Naive thymus-derived CD4-positive, alpha-beta T cell (primary cell): ENCODE data around the gene LRRN2. TPM values are rescaled to one million over a fixed set of nuclear protein-coding genes. Genes with fewer than 3 reads are reported as not detected.
"Not testable (repeated sequence)": the region's sequence is repeated elsewhere in the genome, so short reads cannot be mapped to it uniquely, and the experiment has no call there.

Experiments
- ATAC-seq: fragments of 150-1000 bp; cut with Tn5 transposase; 2 replicates; pipeline ENCODE4 v1.10.0; 2021; ENCODE audit warnings: mild to moderate bottlenecking, moderate library complexity
- CTCF ChIA-PET: fragments of 350-600 bp; sonication (Branson Sonifier 250); formaldehyde crosslinking; loops from one replicate; lab custom pipeline; 2021; ENCODE audit warnings: antibody characterized with exemption; lab: Charles Lee
- POLR2A ChIA-PET: fragments of 350-600 bp; sonication (Branson Sonifier 250); formaldehyde crosslinking; loops from one replicate; lab custom pipeline; 2021; ENCODE audit warnings: antibody characterized with exemption, inconsistent platforms; lab: Charles Lee
- DNase-seq, 9 donors: peaks; one replicate each; pipeline versions ENCODE4 v3.0.0 to v3.0.0-alpha.2; 2020 to 2022; ENCODE audit warnings: mixed read lengths in 1 of 9
- H3K27ac ChIP-seq: one replicate; pipeline ENCODE4 v1.7.0; 2013; ENCODE audit warnings: mild to moderate bottlenecking, low read depth, low read length, moderate library complexity
- H3K27me3 ChIP-seq, 2 donors: one replicate each; pipeline ENCODE4 v1.7.0; 2013; ENCODE audit warnings: low read length in 2 of 2, mild to moderate bottlenecking in 2 of 2, moderate library complexity in 2 of 2; ENCODE audit not compliant: control insufficient read depth in 2 of 2, insufficient read depth in 2 of 2
- H3K36me3 ChIP-seq, 3 experiments: 1 replicate in 2 of 3; 2 replicates in 1 of 3; pipeline ENCODE4 v1.7.0; 2013; ENCODE audit warnings: low read length in 3 of 3, mild to moderate bottlenecking in 3 of 3, moderate library complexity in 1 of 3; ENCODE audit not compliant: insufficient read depth in 3 of 3, control insufficient read depth in 2 of 3
- H3K4me1 ChIP-seq, 2 donors: one replicate each; pipeline ENCODE4 v1.7.0; 2013; ENCODE audit warnings: low read length in 2 of 2, mild to moderate bottlenecking in 2 of 2, moderate library complexity in 1 of 2; ENCODE audit not compliant: control insufficient read depth in 2 of 2, insufficient read depth in 2 of 2
- H3K4me3 ChIP-seq: 2 replicates; pipeline ENCODE4 v1.7.0; 2013; ENCODE audit warnings: mild to moderate bottlenecking, low read length
- H3K9me3 ChIP-seq, 3 experiments: 1 replicate in 2 of 3; 2 replicates in 1 of 3; pipeline ENCODE4 v1.7.0; 2013; ENCODE audit warnings: low read length in 3 of 3; ENCODE audit not compliant: control insufficient read depth in 2 of 3
- H3K27ac Mint-ChIP-seq, 9 donors: one replicate each; pipeline ENCODE4 v1.8.0; 2020 to 2022; ENCODE audit warnings: mixed read lengths in 9 of 9, mild to moderate bottlenecking in 8 of 9, moderate library complexity in 5 of 9, inconsistent platforms in 2 of 9
- H3K27me3 Mint-ChIP-seq, 5 donors: one replicate each; pipeline ENCODE4 v1.8.0; 2021 to 2022; ENCODE audit warnings: mixed read lengths in 5 of 5, mild to moderate bottlenecking in 1 of 5
- H3K36me3 Mint-ChIP-seq, 5 donors: one replicate each; pipeline ENCODE4 v1.8.0; 2020 to 2022; ENCODE audit warnings: mixed read lengths in 5 of 5, mild to moderate bottlenecking in 3 of 5, inconsistent platforms in 1 of 5
- H3K4me1 Mint-ChIP-seq, 7 donors: one replicate each; pipeline ENCODE4 v1.8.0; 2020 to 2022; ENCODE audit warnings: mixed read lengths in 7 of 7, mild to moderate bottlenecking in 3 of 7, inconsistent platforms in 1 of 7
- H3K4me3 Mint-ChIP-seq, 10 donors: one replicate each; pipeline ENCODE4 v1.8.0; 2020 to 2022; ENCODE audit warnings: mild to moderate bottlenecking in 10 of 10, mixed read lengths in 10 of 10, moderate library complexity in 6 of 10, inconsistent platforms in 2 of 10
- H3K9me3 Mint-ChIP-seq, 11 donors: one replicate each; pipeline ENCODE4 v1.8.0; 2020 to 2022; ENCODE audit warnings: mixed read lengths in 11 of 11, mild to moderate bottlenecking in 4 of 11, inconsistent platforms in 1 of 11, moderate library complexity in 1 of 11
- intact Hi-C, 2 donors: fragments of 100-400 bp; cut with micrococcal nuclease; formaldehyde crosslinking; loops; one replicate each; pipeline ENCODE4 v1.15.1; 2023
- polyA plus RNA-seq, 2 donors: library from polyadenylated mRNA; unstranded; fragments of 300-500 nt; fragmentation: Illumina TruSeq; gene quantifications; one replicate each; pipeline ENCODE4 v1.2.3, GENCODE V29; 2021
- total RNA-seq, 6 experiments: library from RNA in 5 of 6; stranded (reverse) in 5 of 6; gene quantifications; 1 replicate in 5 of 6; 2 replicates in 1 of 6; pipeline ENCODE4 v1.2.3 and lab custom pipeline; 2021 to 2026

Gene LRRN2
- total and polyA plus RNA-seq, 7 experiments from 2014 or later, result 1.3 TPM; not detected in 6

GRCh38 chr1:204630132-204630905 is 55.2 kb downstream of the LRRN2 start:
- Mint-ChIP-seq H3K27ac (no peak overlapping the region), H3K36me3 (peaks cover 0 to 5% (median 0%) of the 10 kb centered on the region in 5 donors), H3K4me3 (no peak overlapping the region), H3K27me3 (peaks cover 11 to 27% (median 22%) of the 10 kb centered on the region in 5 donors), H3K4me1 (no peaks in the 10 kb centered on the region), H3K9me3 (peaks cover 0 to 7% (median 0%) of the 10 kb centered on the region in 11 donors)
- H3K4me3 ChIP-seq, result no peak overlapping the region
- no peaks in the 10 kb centered on the region for H3K9me3 ChIP-seq
- POLR2A ChIA-PET, result no interaction called here
- intact Hi-C loops, result no loop called here
- no peak overlapping the region for H3K27ac ChIP-seq
- H3K27me3 ChIP-seq, result no peaks in the 10 kb centered on the region
- CTCF ChIA-PET, result no interaction called here
- no peak for ATAC-seq
- no peaks in the 10 kb centered on the region for H3K36me3 ChIP-seq
- no peak for DNase-seq
- no peaks in the 10 kb centered on the region for H3K4me1 ChIP-seq

- H3K27ac Mint-ChIP-seq, intact Hi-C loops, H3K36me3 Mint-ChIP-seq, H3K27me3 ChIP-seq, DNase-seq, H3K4me3 Mint-ChIP-seq, H3K9me3 Mint-ChIP-seq, CTCF ChIA-PET, H3K4me3 ChIP-seq, H3K36me3 ChIP-seq, H3K27ac ChIP-seq, POLR2A ChIA-PET, H3K9me3 ChIP-seq, ATAC-seq, H3K4me1 Mint-ChIP-seq, H3K4me1 ChIP-seq: not testable (repeated sequence)
- H3K27me3 Mint-ChIP-seq, result peaks cover 11 to 27% (median 20%) of the 10 kb centered on the region in 5 donors
Measured at GRCh38 chr1:204629459-204629858, 56.1 kb downstream of the LRRN2 start.

GRCh38 chr1:204628868-204629267 is 56.7 kb downstream of the LRRN2 start:
- Mint-ChIP-seq H3K4me3 (no peak overlapping the region), H3K27me3 (peaks cover 11 to 21% (median 14%) of the 10 kb centered on the region in 5 donors), H3K9me3 (peaks cover 0 to 7% (median 0%) of the 10 kb centered on the region in 11 donors), H3K4me1 (no peaks in the 10 kb centered on the region), H3K36me3 (no peaks in the 10 kb centered on the region), H3K27ac (no peak overlapping the region)
- CTCF ChIA-PET, result no interaction called here
- intact Hi-C loops, result no loop called here
- H3K9me3 ChIP-seq, result no peaks in the 10 kb centered on the region
- POLR2A ChIA-PET, result no interaction called here
- no peaks in the 10 kb centered on the region for H3K4me1 ChIP-seq
- no peak overlapping the region for H3K4me3 ChIP-seq
- no peak for ATAC-seq
- H3K36me3 ChIP-seq, result no peaks in the 10 kb centered on the region
- DNase-seq, result no peak
- no peaks in the 10 kb centered on the region for H3K27me3 ChIP-seq
- H3K27ac ChIP-seq, result no peak overlapping the region

- Mint-ChIP-seq H3K36me3 (no peaks in the 10 kb centered on the region), H3K4me1 (no peaks in the 10 kb centered on the region), H3K9me3 (peaks cover 0 to 7% (median 0%) of the 10 kb centered on the region in 11 donors), H3K27me3 (peaks cover 10 to 18% (median 12%) of the 10 kb centered on the region in 5 donors), H3K4me3 (no peak overlapping the region), H3K27ac (no peak overlapping the region)
- CTCF ChIA-PET, result no interaction called here
- Histone ChIP-seq H3K4me1 (no peaks in the 10 kb centered on the region), H3K4me3 (no peak overlapping the region), H3K36me3 (no peaks in the 10 kb centered on the region), H3K9me3 (no peaks in the 10 kb centered on the region), H3K27me3 (no peaks in the 10 kb centered on the region), H3K27ac (no peak overlapping the region)
- DNase-seq (no peak), ATAC-seq (no peak)
- POLR2A ChIA-PET, result no interaction called here
- intact Hi-C loops, result no loop called here
Measured at GRCh38 chr1:204627436-204627835, 58.1 kb downstream of the LRRN2 start.

- H3K9me3 Mint-ChIP-seq, result peaks cover 0 to 7% (median 0%) of the 10 kb centered on the region in 11 donors
- no peaks in the 10 kb centered on the region for H3K4me1 Mint-ChIP-seq
- ATAC-seq (no peak), DNase-seq (no peak)
- Histone ChIP-seq H3K27me3 (no peaks in the 10 kb centered on the region), H3K4me3 (no peak overlapping the region), H3K36me3 (peaks cover 0 to 3% (median 0%) of the 10 kb centered on the region in 3 experiments), H3K4me1 (no peaks in the 10 kb centered on the region), H3K9me3 (no peaks in the 10 kb centered on the region), H3K27ac (no peak overlapping the region)
- POLR2A ChIA-PET, result no interaction called here
- intact Hi-C loops, result no loop called here
- CTCF ChIA-PET, result no interaction called here
- peaks cover 0 to under 1% (median 0%) of the 10 kb centered on the region in 5 donors for H3K36me3 Mint-ChIP-seq
- peak overlapping the region in 2 of 9 donors; percentile 1 to 36 for H3K27ac Mint-ChIP-seq
- no peak overlapping the region for H3K4me3 Mint-ChIP-seq
- H3K27me3 Mint-ChIP-seq, result peaks cover 4 to 11% (median 7%) of the 10 kb centered on the region in 5 donors
Measured at GRCh38 chr1:204626381-204626780, 59.2 kb downstream of the LRRN2 start.

GRCh38 chr1:204624631-204625216 is 60.8 kb downstream of the LRRN2 start:
- intact Hi-C loops, result loop anchor here (1.0 to 5.0 kb wide), 2 partner anchors 57 to 59 kb away; no protein-coding TSS in a partner anchor
- H3K4me3 Mint-ChIP-seq, result no peak overlapping the region
- POLR2A ChIA-PET, result no interaction called here

More at GRCh38 chr1:204624631-204625216, 60.8 kb downstream of the LRRN2 start:
- H3K4me1 Mint-ChIP-seq, result no peaks in the 10 kb centered on the region
- Histone ChIP-seq H3K4me1 (no peaks in the 10 kb centered on the region), H3K27me3 (no peaks in the 10 kb centered on the region), H3K27ac (no peak overlapping the region), H3K36me3 (peaks cover 0 to 4% (median 0%) of the 10 kb centered on the region in 3 experiments), H3K4me3 (no peak overlapping the region), H3K9me3 (no peaks in the 10 kb centered on the region)
- peak overlapping the region in 1 of 9 donors; percentile 62 for H3K27ac Mint-ChIP-seq
- no peak for ATAC-seq
- peaks cover 0 to 7% (median 0%) of the 10 kb centered on the region in 11 donors for H3K9me3 Mint-ChIP-seq
- no peak for DNase-seq
- H3K36me3 Mint-ChIP-seq, result peaks cover 0 to 4% (median 0%) of the 10 kb centered on the region in 5 donors
- CTCF ChIA-PET, result interaction anchor here (0.8 kb wide), 1 partner anchor 56 kb away, joined by 3 read pairs; no protein-coding TSS in a partner anchor
- peaks cover 0 to 3% (median 0%) of the 10 kb centered on the region in 5 donors for H3K27me3 Mint-ChIP-seq
